Activated effector memory CD4-positive, alpha-beta T cell treated with anti-CD3 and anti-CD28 coated beads, Interleukin-2, amount 50 U/mL, for 16 hours (primary cell): ENCODE data around the gene PLCH1.
"Not testable (repeated sequence)": the region's sequence is repeated elsewhere in the genome, so short reads cannot be mapped to it uniquely, and the experiment has no call there.

Experiments used
- DNase-seq: peaks from one replicate; pipeline ENCODE4 v3.0.0-alpha.2; 2020

Gene PLCH1

DNA sequence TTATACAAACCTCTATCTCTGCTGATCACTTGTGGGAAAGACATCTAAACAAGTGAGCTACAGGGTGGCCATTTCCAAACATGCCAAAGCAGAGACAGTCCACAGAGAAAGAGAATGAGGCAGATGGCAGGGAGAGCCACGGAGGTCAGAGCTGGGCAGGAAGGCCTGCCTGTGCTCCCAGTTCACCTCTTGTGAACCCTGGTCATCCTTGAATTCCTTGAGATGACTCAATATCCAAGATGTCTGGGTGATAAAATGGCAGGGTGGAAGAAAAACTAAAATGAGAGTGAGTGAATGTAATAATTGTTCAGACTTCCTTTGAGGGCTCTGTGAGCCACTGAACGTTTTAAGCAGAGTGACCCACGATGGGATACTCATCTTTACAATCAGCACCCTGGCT is 104.8 kb downstream of the PLCH1 start:
- no peak for DNase-seq

DNA sequence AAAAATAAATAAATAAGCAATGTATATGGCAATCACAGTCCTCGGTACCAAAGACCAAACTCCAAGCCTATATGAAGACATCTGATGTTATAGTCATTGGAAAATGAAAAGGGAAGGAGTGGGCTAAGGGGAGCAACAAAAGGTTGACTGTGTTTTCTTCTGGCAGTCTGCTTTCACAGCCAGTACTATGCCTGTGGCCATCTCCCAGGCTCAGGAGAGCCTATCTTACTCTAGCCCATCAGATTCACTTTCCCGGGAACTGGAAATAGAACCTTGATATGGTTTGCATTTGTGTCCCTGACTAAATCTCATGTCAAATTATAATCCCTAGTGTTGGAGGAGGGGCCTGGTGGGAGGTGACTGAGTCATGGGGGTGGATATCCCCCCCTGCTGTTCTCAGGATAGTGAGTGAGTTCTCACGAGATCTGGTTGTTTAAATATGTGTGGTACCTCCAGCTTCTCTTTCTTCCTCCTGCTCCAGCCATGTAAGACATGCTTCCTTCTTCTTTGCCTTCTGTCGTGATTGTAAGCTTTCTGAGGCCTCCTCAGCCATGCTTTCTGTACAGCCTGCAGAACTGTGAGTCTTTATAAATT is 105.3 kb downstream of the PLCH1 start:
- DNase-seq: no peak

DNA sequence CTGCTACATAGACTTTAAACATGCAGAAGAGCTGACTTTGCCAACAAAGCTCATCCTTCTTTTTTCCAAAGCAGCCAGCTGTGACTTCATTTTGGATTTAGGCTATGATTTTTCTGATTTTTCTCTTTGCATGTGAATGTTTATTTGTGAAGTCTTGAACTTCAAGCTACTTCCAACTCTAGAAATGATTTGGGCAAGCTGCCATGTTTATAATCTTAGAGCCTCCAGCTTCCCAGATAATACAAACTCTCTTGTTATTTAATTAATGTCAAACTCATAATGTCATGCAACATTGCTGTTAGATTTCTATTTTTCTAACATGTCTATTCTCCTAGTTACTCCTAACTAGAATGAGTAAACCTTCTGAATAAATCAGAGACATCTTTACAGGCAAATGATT is 106.4 kb downstream of the PLCH1 start:
- not testable (repeated sequence) for DNase-seq

DNA sequence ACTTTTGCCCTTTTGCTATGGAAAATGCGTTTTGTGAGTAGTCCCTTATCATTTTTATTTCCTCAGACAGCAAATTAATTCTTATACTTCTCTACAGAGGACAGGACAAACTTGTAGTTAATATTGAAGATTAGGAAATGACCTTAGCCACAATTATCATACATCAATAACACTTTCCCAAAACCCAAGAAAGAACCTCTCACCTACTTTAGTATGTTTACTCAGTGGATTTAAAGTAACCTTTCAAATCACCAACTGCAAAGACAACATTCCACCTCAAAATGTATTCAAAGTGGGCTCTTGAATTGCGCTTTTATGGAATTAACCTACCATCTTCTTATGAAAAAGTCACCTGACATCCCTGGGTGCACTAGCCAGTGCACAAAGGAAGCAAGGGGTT is 107.3 kb downstream of the PLCH1 start:
- DNase-seq: no peak

DNA sequence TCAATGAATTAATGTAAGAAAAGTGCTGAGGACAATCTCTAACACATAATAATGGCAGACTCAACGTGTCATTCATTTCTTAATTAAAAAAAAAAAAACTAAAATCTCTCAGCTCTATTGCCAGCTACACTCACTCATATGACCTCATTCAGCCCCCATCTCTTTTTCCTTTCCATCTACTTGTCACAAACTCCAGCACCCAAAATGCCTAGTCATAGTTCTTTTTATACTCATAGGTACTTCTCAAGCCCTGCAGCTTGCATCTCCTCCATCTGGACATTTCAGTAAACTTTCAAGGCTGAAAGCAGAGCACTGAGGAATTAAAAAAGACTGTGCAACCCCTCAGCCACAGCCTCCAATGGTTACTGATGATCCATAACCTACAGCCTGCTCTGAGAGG is 109.8 kb downstream of the PLCH1 start:
- DNase-seq: no peak

DNA sequence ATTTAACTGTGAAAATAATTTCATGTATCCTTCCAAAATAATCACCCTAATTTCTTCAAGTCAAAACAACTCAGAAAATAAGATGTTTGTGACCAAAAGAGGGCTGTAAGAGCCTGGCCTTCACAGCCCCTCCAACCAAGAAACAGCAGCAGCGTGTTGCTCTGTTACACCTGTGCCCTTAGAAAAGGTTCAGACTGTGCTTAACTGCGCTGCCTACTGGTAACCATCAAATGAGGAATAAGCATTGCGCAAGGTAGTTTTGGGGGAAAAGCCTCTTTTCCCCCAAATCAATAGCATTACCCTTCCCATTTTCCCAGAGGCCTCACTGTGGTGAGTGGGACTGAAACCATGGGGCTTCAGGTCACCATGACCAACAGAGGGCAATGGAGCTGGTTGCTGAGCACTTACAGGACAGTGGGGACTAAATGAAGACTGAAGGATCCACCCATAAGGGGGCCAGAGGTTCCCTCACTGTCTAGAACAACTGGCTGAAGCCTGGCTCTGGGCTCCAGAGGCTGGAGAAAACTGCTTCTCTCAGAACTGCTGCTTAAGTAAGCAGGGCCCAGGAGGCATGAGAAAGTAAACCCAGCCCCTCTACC is 110.7 kb downstream of the PLCH1 start:
- no peak for DNase-seq

DNA sequence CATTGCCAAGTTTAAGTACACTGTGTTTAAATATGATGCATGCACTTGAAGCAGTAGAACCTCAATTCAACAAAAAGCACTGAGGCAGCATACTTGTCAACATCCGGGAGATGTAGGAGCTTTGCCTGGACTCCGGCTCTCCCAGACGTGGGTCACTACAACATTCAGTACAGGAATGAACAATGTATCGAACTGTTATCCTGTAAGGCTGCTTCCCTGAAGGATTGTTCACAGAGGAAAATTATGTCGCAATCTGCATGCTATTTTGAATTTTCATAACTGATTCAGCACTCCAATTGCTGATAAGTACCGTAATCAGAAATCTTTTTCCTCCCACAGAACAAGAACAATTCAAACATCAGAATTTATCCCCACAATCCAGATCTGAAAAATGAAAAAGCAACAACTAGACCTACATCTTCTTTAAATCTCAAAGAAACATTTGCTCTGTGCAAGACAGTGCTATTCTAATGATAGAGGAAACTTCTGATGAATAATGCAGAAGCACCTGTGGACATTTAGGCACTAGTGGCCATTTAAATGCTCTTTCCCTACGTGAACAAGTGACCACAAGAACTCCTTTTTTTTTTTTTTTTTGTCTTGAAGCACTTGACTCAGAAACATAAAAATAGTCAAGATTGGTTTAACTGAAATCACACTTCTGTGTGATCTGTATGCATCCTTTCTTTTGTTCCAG is 113.4 kb downstream of the PLCH1 start:
- no peak for DNase-seq

DNA sequence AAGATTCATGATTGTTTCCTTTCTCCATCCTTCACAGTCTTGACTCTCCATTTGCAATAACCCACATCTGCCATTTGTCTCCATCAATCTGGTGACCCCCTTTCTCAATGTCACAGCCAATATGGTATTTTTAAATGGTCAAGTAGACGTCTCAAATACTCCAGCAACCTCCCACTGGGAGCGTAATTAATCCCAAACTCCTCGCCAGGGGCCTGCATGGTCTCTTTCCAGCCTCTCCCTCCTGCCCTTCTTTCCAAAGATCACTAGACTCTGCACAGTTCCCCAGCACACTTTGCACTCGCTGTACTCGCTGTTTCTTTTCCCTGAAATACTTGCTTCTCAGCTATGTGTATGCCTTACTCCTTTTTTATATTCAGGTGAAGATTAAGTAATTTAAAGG is 115.3 kb downstream of the PLCH1 start:
- DNase-seq: no peak

DNA sequence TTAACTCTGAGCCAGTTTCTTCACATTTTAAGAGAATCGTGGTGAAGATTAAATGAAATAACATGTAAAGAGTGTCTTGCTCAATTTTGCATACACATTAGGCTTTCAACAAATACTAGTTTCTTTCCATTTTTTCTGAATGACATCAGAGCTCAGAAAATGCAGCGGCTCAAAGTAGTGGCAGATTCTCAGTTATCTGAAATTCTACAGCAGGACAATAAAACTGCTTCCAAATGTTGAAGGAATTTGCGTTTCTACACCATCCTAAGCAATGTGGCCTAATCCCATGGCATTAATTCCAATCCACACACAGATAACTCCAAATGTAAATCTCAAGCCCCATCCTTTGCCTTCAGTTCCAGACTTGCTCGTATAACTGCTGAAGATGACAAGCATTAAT is 115.8 kb downstream of the PLCH1 start:
- DNase-seq: no peak

DNA sequence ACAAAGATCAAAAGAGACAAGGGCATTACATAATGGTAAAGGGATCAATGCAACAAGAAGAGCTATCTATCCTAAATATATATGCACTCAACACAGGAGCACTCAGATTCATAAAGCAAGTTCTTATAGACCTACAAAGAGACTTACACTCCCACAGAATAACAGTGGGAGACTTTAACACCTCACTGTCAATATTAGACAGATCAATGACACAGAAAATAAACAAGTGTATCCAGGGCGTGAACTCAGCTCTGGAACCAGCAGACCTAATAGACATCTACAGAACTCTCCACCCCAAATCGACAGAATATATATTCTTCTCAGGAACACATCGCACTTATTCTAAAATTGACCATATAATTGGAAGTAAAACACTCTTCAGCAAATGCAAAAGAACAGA is 122.2 kb downstream of the PLCH1 start:
- not testable (repeated sequence) for DNase-seq

DNA sequence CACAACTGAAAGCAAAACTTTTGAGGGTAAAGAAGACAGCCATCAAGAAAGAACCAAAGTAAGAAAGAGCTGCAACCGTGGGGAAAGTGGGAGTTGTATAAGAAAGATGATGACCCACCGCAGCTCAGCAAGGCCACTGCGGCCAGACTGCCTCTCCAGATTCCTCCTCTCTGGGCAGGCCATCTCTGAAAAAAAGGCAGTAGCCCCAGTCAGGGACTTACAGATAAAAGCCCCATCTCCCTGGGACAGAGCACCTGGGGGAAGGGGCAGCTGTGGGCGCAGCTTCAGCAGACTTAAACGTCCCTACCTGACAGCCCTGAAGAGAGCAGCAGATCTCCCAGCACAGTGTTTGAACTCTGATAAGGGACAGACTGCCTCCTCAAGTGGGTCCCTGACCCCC is 124.3 kb downstream of the PLCH1 start:
- DNase-seq: not testable (repeated sequence)

DNA sequence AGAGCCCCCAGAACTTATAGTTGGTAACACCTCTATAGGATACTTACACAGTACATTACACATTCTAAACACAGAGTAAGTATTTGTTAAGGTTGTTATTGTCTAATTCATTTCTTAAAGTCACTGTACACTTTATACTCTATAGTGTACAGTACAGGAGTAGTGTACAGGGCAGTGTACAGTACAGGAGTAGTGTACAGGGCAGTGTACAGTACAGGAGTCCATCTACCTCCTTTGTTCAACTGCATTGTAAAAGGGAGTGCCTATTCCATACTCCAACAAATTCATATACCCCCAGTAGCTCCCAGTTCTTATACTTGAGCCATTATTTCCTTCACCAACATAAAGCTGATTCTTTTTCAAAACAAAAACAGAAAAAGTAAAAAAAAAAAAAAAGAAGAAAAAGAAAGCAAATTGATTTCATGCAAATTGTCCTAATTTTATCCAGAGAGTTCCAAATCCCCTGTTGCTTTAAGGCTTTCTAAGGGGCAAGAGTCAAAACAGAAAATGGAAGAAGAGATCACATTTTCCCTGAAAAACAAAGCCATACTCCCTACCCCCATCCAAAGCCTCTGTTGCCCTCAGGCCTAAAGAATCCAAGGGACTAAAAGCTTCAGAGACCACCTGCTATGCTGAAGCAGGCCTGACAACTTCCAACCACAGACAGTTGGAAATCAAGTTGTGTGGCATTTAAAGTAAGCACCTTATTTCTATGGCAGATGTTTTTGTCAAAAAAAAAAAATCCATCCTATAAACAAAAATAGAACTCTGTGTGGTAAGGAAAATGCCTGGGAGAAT is 125.6 kb downstream of the PLCH1 start:
- DNase-seq: no peak

DNA sequence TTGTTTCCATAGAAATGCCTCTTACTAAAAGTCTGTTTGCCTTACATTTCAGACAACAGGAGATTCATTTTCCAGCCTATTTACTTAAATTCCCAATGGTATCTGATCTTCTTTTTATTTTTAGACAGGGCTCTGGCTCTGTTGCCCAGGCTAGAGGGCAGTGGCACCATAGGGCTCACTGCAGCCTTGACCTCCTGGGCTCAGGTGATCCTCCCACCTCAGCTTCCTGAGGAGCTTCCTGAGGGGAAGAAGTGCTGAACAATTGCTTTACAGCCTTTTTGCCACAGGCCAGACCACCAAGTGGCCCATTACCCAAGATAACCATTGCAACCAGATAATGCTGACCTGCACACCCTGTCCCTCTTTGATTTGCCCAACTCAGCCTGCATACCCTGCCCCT is 126.3 kb downstream of the PLCH1 start:
- no peak for DNase-seq

DNA sequence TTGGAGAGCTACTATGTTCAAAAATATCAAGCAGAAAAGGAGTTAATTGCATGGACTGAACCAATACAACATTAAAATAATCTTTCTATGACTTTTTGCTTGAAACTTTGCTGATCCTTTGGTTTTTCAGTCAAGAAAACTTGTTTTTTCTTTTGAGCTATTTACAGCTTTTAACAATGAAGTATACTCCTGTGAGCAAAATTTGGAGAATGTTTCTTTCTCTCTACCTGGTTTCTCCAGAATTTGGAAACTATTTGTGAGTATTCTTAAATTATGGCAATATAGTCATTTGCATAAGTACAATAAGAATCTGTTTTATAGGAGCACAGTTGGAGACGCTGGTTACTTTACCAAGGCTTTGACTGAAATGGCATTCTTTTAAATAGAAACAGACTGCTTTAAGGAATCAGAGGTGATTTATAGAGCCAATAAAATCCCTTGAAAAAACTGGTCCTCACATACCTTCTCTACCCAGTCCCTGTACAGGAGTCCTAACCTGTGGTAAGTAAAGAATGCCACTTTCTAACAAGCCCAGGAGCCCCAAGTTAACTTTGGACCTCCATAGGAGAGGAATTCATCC is 127.4 kb downstream of the PLCH1 start:
- DNase-seq: no peak

DNA sequence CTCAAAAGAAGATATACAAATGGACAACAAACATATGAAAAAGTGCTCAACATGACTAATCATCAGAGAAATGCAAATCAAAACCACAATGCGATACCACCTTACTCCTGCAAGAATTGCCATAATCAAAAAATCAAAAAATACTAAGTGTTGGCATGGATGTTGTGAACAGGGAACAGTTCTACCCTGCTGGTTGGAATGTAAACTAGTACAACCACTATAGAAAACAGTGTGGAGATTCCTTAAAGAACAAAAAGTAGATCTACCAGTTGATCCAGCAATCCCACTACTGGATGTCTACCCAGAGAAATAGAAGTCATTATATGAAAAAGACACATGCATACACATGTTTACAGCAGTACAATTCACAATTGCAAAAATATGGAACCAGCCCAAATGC is 129.7 kb downstream of the PLCH1 start:
- not testable (repeated sequence) for DNase-seq

DNA sequence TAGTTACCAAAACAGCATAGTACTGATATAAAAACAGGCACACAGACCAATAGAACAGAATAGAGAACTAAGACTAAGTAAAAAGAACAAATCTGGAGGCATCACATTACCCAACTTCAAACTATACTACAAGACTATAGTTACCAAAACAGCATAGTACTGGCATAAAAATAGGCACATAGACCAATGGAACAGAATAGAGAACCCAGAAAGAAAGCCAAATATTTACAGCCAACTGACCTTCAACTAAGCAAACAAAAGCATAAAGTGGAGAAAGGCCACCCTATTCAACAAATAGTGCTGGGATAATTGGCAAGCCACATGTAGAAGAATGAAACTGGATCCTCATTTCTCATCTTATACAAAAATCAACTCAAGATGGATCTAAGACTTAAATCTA is 130.5 kb downstream of the PLCH1 start:
- not testable (repeated sequence) for DNase-seq

DNA sequence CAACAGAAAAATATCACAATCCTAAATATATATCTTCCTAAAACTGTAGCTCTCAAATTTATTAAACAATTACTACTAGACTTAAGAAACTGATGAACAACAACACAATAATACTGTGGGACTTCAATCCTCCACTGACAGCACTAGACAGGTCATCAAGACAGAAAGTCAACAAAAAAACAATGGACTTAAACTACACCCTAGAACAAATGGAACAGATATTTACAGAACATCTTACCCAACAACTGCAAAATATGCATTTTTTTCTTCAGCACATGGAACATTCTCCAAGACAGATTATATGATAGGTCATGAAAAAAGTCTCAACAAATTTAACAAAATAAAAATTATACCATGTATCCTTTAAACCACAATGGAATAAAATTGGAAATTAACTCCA is 133.4 kb downstream of the PLCH1 start:
- no peak for DNase-seq

DNA sequence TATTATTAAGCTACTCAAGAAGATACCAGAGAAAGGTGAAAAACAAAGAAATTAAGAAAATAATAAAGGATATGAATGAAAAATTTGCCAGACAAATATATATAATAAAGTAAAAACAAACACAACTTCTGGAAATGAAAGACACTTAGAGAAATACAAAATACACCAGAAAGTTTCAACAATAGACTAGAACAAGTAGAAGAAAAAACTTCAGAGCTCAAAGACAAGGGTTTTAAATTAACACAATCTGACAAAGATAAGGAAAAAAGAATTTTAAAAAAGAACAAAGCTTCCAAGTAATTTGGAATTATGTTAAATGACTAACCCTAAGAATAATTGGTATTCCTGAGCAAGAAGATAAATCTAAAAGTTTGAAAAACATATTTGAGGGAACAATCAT is 135.3 kb downstream of the PLCH1 start:
- no peak for DNase-seq

DNA sequence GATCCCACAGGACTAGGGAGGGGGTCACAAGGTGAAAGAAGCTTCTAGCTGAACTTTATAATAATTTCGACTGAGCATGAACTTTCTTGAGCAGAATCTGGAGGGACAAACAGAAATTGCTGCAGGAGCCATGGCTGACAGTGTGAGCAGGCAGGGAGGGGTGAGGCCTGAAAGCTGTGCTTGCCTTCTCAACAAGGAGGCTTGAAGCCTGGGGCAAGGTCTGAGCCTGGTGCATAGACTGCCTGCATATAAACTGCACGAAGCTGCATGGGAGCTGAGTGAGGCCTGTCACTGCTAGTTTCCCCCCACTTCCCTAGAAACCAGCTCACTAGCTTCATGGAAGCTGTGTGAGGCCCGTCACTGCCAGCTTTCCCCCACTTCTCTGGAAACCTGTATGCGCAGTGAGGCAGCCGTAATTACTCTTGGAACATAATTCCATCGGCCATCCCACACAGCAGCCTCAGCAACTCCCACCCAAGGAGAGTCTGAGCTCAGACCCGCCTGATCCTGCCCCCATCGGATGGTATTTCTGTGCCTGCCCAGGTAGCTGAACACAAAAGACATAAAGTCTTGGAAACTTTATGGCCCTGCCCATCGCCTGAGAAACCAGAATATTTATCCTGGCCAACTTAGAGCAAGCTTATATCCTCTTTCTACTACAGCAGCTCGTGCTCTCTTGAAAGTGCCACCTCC is 136.5 kb downstream of the PLCH1 start:
- no peak for DNase-seq

DNA sequence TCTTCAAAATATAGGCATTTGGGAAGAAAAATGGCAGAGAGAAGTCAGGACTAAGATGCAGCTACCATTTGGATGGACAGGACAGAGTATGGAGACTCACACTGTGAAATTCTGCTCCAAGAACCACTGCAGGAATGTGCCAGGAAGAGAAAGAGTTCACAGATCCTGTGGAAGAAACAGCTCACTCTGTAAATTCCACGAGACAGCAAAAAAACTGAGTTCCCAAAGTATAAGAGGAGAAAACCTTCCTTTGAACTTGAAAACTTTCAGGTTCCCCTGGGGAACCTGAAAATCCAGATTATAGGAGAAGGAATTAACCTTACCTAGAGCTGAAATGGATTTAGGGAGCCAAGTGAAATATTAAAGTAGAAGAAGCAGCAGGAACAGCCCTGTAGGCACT is 137.1 kb downstream of the PLCH1 start:
- DNase-seq: no peak

DNA sequence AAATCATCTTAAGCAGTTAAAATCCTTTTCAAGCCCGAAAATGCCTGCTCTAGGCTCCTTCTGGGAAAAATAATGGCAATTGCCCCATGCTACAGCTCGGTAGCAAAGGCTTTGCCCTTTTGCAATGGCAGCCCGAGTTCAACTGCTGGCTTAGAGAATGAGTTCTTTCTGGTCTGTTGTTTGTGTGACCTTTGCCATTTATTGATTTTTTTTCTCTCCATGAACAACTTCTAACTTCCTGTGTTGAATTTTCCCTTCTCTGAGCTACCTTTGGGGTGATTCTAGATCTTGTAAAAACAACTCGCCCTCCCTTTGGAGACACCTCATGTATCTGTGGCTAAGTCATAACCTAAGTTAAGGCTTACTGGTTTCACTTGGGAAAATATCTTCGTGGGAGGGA is 139.3 kb downstream of the PLCH1 start:
- no peak for DNase-seq

DNA sequence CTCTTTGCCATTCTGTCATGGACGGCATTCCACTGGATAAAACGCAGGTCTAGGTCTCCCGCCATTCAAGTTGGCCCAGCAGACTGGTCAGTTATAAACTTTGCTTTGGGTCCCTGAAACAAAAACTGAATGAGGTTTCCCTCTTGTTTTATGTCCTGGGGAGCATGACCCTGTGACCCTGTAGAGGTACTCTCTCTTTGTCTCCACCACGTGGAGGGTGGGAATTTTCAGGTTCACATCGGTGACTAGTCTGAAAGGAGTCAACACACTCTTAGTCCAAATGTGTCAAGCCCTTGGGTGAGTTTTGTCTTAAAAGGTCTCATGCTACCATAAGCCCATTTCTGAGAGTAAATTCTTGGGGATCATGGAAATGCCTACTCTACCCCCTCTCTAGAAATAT is 139.9 kb downstream of the PLCH1 start:
- no peak for DNase-seq

DNA sequence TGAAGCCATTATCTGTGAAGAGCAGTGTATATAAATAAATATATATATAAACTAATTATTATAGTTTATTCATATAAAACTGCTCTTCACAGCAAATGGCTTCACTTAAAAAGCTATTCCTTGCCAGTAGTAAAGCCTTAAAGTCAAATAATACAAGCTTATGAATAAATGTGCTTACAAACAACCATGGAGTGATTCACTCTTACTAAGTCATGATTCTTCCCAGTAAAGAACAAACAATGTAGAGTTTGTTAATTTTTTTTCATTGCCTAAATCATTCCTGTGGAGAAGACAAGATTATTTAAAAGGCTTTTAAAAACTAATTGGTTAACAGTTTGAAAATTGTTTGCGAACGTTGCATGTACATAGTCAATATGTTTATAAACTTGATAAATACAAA is 140.7 kb downstream of the PLCH1 start:
- no peak for DNase-seq
